Urothelium cell line (cell line): Measurements from ENCODE around the gene FRMD4B.

ENCODE experiments used
- DNase-seq: peaks from one replicate; pipeline ENCODE4 v3.0.0; 2011; ENCODE audit warnings: low spot score, mixed read lengths
- FAIRE-seq: peaks from 2 replicates; lab custom pipeline; 2011; peaks lifted over from hg19 to GRCh38; lab: Jason Lieb, UNC

The FRMD4B gene

DNA sequence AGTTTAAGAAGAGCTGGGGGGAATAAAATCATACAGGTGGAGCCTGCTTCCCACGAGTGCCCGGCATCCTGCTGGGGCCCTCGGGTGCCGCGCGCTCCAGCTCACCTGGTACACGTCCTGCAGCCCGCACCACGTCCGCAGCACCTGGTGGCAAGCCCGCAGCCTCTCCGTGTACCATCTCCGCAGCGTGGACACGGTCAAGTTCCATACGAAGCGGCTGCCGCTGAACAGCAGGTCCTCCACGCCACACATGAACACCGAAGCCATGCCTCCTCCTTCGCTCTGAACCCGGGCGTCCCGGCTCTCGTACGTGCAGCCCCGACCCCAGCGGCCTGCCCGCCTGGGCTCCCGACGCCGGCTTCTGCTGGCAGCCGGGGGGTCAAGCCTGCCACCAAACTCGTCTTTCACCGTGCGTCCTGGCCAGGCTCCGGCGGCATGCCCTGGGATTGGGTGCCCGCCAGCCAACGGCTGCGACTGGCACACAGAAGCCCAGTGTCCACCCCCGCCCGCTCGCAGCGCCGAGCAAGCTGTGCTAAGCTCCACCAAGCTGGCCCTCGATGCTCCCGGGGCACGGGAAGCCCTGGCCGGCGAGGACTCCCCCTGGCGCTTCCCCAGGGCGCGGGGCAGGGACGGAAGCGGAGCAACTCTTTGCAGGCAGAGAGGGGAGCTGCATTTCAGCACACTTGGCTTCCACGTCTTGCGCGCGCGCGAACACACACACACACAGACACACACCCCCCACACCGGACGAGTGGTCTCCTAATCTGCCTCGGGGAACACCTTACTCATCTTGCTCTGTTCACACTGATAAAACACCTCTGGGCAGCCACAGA, at the start of gene FRMD4B:
FRMD4B (minus strand) TSS at position 366 of the 833 bp plus-strand sequence; CDS start at position 267, 99 bp downstream.
- DNase-seq, result no peak
- FAIRE-seq, result no peak

DNA sequence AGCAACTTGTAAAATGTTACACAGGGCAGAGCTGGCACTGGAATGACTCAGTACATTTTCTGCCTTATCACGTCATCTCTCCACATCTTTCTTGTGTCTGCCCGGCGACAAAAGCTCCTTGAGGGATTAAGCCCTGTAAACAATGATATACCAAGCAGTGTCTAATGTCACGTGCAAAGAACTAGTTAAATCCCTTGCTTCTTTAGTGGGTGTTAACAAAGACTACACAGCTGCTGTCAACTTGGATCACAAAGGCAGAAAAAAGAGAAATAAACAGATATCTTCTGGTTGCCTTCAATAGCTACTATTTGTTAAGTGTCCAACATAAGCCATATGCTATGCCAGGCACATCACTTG, 48.1 kb upstream of the FRMD4B start:
- FAIRE-seq (no peak), DNase-seq (no peak)

DNA sequence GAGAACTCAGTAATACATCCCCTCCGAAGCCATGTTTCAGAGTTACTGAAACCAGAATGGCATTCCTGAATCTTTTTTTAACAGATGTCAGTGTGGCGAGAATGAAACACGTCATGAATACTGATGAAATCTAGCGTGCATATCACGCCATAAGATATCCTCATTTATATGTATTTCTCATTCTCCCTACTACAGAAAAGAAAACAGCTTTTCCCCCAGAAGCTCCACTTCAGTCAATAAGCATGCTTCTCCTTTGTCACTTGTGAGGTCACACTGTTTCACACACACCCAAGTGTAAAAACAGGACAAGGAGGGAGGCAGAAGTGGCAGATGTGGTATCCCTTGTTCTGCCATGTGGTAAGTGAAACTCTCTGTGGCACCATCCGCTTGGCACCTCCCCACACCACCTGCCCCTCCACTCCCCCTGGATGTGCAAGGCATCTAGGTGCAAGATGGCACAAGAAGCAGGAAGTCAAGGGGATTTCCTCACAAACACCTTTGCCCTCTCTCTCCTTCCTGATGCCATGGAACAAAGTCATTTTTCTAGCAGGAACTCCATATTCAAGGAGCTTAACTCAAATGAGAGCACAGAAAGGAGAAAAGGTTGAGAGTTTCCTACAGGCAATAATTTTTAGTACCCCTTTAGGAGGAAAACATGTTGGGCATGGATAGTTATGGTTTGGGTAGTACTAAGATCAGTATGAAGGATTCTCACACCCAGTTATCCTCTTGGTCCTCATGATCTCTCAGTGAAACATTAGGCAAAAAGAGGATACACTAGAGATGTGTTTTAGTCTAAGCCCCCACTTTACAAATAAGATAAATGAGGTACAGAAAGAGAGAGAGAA, 47.5 kb upstream of the FRMD4B start:
- FAIRE-seq (no peak), DNase-seq (no peak)

DNA sequence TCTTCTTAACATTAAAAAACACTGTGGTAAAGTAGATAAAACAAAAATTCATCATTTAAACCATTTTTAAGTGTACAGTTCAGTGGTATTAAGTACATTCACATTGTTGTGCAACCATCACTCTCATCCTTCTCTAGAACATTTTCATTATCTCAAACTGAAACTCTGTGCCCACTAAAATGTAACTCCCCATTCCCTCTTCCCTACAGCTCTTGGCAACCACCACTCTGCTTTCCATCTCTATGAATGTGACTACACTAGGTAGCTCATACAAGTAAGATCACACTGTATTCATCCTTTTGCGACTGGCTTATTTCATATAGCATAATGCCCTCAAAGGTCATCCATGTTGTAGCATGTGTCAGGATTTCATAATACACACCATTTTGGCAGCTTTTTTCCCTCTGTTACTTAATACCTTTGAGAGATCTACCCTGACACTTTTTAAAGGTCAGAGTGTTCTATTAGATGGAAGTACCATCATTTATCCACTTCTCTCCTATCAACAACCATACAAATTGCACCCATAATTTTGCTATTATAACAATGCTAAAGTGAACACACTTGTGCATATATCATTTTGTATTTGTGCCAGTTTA, 42.9 kb upstream of the FRMD4B start:
- no peak for DNase-seq
- FAIRE-seq, result no peak

DNA sequence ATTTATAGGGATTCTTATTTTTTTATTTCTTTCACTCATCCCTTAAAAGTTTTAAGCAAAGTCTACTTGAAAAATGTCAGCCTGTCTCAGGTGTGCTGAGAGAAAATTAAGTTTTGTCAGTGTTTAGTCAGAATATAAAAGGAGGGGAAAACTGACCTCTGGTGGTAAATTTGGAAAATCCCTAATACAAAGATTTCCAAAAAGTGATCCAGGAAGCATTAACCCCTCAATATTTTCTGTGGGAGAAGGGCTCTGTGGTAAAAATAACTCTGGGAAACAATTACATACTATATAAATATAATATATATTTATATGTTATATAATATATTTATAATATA, 41.0 kb upstream of the FRMD4B start:
- no peak for DNase-seq
- FAIRE-seq, result no peak

DNA sequence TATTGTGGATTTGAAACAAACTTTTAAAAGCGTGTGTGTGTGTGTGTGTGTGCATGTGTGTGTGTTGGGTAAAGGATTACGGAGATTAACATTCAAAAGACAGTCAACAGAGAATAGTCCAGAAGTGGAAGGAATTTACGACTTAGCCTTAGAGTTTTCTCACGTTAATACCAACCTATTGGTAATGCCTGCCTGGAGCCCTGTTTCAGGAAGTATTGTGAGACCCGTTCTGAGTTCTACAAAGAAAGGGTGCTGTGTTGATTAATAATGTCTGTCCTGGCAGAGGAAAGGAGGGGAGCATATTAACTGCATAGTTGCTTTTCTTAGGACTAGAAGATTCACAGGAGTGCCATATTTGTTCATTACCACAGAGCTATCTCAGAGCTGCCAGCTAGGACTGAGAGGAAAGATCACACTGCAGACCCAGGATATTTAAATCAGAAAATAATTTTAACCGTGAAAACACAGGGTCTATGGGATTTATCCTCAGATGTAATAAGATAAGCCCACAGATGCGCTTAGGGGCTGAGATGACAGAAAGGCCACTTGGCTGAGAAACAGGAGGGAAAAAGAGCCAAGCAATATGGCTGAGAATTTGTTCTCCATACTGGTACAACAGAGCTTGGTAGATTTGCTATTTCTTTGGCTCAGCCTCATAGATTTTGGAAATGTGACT, 40.5 kb upstream of the FRMD4B start:
- FAIRE-seq, result no peak

DNA sequence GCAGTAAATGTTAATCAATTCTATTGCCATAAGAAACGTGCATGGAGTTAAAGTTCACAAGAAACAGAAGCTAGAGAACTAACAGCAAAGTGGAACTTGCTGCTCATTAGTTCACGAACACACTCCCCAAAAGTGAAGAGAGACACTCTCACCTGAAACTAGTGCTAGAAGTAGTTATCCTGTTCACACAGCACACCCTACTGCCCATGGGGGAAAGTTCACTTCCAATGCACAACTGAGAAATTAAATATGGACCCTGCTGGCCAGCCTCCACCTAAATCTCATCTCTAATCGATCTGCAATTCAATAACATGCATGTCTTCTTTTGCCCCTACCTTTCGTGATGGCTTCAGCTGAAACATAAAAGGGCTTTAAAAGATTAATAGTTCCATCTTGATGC, 39.4 kb upstream of the FRMD4B start:
- peak; percentile 28 for DNase-seq
- no peak for FAIRE-seq

More for the DNA sequence above, 40.5 kb upstream of the FRMD4B start:
- no peak for DNase-seq

DNA sequence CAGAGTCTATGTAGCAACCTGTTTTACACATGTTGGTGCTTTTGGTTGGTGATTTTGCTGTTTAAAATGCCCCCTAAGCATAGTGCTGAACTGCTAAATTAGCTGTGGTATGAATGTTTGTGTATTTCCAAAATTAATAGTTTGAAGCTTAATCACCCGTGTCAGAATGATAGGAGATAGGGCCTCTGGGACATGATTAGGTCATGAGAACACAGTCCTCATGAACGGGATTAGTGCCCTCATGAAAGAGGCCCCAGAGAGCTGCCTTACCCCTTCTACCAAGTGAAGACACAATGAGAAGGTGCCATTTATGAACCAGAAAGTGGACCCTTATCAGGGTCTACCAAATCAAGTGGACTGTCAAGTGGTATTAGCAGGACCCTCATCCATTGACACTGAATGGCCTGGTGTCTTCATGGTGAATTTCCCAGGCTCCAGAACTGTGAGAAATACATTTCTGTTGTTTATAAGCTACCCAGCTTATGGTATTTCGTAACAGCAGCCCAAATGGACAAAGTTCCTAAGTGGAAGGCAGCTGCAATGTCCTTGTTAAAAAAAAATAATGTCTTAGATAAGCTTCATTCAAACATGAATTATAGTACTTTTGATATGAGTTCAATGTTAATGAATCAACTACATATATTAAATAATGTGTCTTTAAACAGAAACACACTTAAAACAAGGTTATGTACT, 37.7 kb upstream of the FRMD4B start:
- FAIRE-seq, result no peak
- no peak for DNase-seq

DNA sequence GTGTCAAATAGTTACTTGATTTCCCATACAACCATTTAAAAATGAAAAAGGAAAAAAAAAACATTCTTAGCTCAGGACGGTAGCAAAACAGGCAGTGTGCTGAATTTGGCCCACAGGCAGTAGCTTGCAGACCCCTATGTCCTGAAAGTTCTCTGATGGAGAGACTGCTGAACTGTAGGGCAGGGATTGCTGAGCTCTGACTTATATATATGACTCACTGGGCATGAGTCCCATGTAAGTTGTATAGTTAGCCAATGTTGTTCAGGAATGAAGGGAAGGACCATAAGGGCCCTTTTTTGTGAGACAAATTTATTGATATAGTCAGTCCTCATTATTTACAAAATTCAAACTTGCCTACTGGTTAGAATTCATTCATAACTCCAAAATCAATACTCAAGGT, 36.9 kb upstream of the FRMD4B start:
- DNase-seq (no peak), FAIRE-seq (no peak)

DNA sequence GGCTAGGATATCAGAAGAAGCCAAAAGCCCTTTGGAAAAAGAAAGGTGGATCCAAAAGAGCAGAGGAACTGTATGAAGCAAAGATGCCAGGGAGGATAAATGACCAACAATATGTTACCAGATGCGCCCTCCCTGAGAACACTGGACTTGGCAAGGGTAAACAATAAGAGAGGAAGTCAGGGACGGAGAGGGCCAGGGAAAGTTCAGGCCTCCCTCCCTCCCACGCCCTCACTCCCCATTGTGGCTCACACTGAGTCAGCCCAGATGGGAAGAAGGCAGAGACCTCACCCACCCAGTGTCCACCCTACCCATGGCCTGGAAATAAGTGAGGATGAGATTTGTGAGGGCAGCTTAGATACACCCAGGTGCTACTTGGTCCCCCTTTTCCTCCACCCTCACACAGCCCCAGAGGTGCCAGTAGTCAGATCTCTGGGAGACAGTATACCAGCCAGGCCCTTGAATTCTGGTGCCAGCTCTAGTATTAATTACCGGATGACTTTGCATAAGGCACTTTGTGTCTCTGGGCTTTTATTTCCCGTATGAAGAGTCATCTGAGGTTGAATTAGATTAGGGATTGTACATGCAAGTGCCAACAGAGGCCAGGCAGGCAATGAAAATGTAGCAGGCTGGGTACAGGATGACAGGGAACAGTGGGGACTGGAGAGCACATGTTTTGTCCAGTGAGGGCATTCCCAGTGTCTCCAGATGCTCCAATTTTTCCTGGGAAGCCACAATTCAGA, 35.1 kb upstream of the FRMD4B start:
- DNase-seq, result no peak
- FAIRE-seq, result no peak

DNA sequence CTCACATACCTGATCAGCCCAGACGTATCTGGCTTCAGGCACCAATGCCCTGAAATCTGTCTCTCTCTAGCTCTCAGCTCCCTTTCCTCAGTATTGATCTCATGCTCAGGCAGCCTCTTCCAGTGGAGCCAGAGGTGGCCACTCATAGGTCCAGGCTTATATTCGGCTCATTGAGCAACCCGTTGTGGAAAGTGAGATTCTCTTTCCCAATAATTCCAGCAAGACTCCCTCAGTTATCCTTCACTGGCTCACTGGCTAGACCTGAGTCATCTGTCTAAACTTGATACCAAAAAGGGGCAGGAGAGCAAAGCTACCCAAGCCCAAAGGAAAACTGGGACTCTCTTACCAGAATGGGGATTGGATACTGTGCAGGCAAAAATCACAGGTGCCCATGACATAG, 33.4 kb upstream of the FRMD4B start:
- no peak for DNase-seq
- no peak for FAIRE-seq

DNA sequence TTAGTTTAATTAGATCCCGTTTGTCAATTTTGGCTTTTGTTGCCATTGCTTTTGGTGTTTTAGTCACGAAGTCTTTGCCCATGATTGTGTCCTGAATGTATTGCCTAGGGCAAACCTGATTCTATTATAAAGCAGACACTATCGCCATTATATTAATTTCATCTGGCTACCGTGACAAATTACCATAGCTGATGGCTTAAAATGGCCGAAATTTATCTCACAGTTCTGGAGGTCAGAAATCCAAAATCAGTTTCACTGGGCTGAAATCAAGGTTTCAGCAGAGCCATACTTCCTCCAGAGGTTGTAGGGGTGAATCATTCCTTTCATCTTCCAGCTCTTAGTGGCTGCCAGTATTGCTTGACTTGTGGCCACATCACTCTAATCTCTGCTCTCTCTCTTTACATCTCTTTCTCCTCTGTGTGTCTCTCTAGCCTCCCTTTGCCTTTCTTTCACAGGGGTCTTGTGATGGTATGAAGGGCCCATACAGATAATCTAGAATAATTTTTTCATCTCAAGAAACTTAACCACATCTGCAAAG, 31.7 kb upstream of the FRMD4B start:
- no peak for FAIRE-seq
- no peak for DNase-seq

DNA sequence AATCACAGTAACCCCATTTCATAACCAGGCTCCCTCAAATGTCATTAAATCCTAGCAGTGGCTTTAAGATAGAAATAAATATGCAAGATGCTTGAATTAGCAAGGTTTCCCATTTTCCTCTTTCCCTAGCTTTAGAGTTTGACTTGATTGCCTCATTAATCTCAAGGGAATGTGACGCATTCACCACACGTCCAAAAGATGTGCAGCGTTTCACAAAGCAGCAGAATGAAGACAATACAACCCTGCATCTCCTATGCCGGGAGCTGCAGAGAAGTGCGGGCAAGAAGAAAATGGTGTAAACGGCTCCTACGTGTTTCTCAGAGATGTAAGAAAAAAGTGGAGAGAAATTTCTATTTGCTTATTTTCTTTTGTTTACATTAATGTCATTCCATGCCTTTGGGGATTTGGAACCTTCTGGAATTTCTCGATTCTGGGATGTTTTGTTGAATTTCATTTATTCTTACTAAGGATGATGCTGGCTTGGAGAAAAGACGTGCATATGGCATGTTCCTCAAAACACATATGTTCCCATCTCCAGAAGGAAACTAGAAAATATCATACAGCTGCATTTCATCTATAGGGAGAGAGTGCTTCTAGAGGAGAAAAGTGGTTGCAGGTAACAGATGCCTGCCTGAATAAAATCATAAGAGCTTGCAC, 27.8 kb upstream of the FRMD4B start:
- DNase-seq (no peak), FAIRE-seq (no peak)

DNA sequence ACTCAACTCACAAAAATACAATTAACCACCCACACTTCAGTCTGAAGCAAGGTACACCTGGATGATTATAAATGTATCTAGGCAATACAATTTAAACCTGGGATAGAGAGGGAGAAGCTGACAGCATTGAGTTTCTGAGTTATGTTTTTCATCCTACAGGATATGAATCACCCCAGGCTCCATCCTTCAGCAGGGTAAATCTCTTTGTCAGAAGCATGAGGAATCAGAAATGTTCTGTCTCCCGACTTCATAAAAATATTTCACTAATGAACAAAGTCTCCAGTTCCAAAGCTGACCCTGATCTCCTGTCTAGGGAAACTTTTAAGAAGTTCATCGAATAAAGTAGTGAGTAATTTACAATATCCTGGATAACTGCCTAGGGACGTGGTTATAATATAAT, 25.5 kb upstream of the FRMD4B start:
- peak; percentile 31 for DNase-seq
- FAIRE-seq, result no peak

DNA sequence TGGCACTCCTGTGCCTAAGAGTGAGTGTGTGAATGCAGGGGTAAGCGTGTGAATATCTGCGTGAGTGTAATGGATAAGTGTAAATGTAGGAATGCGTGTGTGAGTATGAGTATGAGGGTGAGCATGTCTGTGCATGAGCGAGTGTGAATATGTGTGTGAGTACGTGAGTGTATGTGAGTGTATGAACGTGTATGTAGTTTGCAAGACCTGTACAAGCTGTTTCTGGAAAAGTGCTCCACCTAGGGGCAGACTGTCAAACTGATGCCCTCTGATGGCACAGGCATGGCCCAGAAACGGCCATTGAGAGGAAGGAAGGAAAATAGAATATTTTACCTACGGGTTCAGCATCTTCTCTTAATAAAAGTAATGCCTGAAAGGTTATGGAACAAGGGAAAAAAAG, 24.4 kb upstream of the FRMD4B start:
- DNase-seq (peak; percentile 57), FAIRE-seq (peak; percentile 20)

DNA sequence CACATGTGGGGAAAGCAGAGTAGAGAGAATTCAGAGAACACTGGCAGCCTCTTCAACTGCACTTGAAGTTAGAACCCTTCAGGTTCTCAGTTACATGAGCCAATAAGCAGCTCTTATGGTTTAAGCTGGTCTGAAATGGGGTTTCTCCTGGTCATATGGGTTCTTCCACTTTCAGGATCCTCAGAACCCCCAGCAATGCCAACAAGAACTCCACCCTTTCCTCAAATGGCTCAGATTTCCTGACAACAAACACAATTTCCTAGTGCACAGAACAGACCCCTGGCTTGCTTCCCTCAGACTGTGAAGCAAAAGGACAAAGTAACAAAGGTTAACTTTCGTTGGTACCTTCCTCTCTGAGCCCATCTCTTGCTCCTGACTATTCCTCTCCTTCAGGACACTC, 23.9 kb upstream of the FRMD4B start:
- no peak for DNase-seq
- no peak for FAIRE-seq

DNA sequence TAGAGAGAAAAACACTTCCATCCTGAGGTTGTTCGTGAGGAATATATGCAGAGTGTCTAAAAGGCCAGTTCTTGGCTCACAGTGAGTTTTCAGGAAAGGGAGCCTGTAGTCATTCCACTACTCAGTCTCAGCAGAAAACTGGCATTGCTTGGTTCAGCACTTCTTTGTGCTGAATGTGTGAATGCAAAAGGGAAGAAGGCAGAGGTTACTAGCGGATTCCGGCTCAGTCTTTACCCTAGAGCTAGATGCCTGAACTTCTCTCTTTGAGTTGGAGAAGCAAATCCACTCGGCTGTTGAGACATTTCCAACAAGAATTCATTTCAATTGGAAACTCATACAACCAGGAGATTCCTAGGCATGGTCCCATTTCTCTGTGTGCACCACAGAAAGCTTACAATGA, 23.1 kb upstream of the FRMD4B start:
- FAIRE-seq (no peak), DNase-seq (no peak)

DNA sequence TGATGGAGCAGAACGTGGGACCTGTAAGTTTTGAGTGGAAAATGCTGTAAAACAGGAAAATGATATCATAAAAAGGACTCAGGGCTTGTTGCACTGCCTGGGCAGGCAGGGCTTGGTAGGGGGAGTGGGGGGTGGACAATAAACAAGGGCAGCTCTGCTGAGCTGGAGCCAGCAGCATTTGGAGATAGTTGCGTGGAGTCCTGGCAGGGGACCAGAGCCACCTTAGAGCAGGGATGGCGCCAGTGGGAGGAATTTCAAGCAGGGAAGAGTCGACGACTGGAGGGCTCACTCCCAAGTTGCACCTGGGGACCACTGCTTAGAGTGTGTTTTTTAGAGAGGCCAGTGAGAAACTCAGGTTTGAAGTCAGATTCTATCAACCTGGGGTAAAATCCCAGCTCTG, 22.7 kb upstream of the FRMD4B start:
- no peak for FAIRE-seq
- no peak for DNase-seq

DNA sequence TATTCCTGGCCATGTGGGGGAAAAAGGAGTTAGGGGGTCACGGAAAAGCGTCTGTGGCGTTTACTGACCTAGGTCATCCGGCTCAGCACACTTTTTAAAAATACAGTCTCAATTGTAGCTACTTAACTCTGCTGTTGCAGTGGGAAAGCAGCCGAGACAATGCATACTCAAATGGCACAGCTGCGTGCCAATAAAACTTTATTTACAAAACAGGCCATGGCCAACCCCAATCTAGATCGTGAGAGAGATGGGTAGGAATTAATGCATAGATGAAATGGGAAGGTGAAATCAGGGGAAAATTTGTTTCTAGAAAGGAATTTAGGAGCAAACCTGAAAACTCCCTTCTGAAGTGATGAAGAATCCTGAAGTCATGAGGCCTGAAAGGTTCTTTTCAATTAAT, 22.0 kb upstream of the FRMD4B start:
- FAIRE-seq, result no peak

More for the DNA sequence above, 22.0 kb upstream of the FRMD4B start:
- DNase-seq, result no peak
